Measurements from ENCODE around the gene SPATC1L. TPM values are rescaled to one million over a fixed set of nuclear protein-coding genes. Genes with fewer than 3 reads are reported as not detected.

The SPATC1L gene
- total RNA-seq, 2 donors from 2014 or later = 29.5 to 31.9 TPM

- Mint-ChIP-seq H3K4me3 (no peak overlapping the region), H3K36me3 (ENCODE audit: low read depth) (peaks cover 71% of the 10 kb centered on the region), H3K4me1 (peaks cover 7% of the 10 kb centered on the region), H3K27me3 (ENCODE audit: insufficient read depth) (no peaks in the 10 kb centered on the region), H3K9me3 (peaks cover 24% of the 10 kb centered on the region), H3K27ac (no peak overlapping the region)
- Histone ChIP-seq H3K9ac (ENCODE audit: extremely low read depth, low read length, poor library complexity, severe bottlenecking) (no peak overlapping the region), H3K4me1 (ENCODE audit: control insufficient read depth, insufficient read depth, low read length) (no peaks in the 10 kb centered on the region), H3K27ac (ENCODE audit: low read depth, low read length) (no peak overlapping the region), H3K4me3 (ENCODE audit: low read length) (no peak overlapping the region), H3K36me3 (ENCODE audit: control insufficient read depth, insufficient read depth, low read length) (peaks cover 78% of the 10 kb centered on the region), H3K9me3 (ENCODE audit: control insufficient read depth, low read length) (peaks cover 39% of the 10 kb centered on the region), H3K27me3 (ENCODE audit: control insufficient read depth, insufficient read depth, low read length, poor library complexity, severe bottlenecking) (no peaks in the 10 kb centered on the region)
- WGBS, 2 experiments (ENCODE audit: insufficient coverage in 1 of 2, insufficient read length in 1 of 2) = 96 to 97% methylated on average over 58 to 69 of the region's 69 CpGs
- no peak for DNase-seq
- no peak for TF ChIP-seq CTCF (conservative IDR thresholded peaks at IDR 0.05)
Observed at GRCh38 chr21:46111857-46112724, 72.2 kb downstream of the SPATC1L start.

- Histone ChIP-seq H3K27ac (ENCODE audit: low read depth, low read length) (no peak overlapping the region), H3K4me3 (ENCODE audit: low read length) (no peak overlapping the region), H3K9ac (ENCODE audit: extremely low read depth, low read length, poor library complexity, severe bottlenecking) (no peak overlapping the region), H3K4me1 (ENCODE audit: control insufficient read depth, insufficient read depth, low read length) (peaks cover 6% of the 10 kb centered on the region), H3K27me3 (ENCODE audit: control insufficient read depth, insufficient read depth, low read length, poor library complexity, severe bottlenecking) (no peaks in the 10 kb centered on the region), H3K9me3 (ENCODE audit: control insufficient read depth, low read length) (peaks cover 48% of the 10 kb centered on the region), H3K36me3 (ENCODE audit: control insufficient read depth, insufficient read depth, low read length) (peaks cover 77% of the 10 kb centered on the region)
- no peaks in the 10 kb centered on the region for H3K27me3 Mint-ChIP-seq (ENCODE audit: insufficient read depth)
- H3K27ac Mint-ChIP-seq = no peak overlapping the region
- DNase-seq = peak; percentile 35
- H3K36me3 Mint-ChIP-seq (ENCODE audit: low read depth) = peaks cover 69% of the 10 kb centered on the region
- peaks cover 9% of the 10 kb centered on the region for H3K4me1 Mint-ChIP-seq
- no peak overlapping the region for H3K4me3 Mint-ChIP-seq
- peaks cover 29% of the 10 kb centered on the region for H3K9me3 Mint-ChIP-seq
- no peak for TF ChIP-seq CTCF (conservative IDR thresholded peaks at IDR 0.05)
- WGBS, 2 experiments (ENCODE audit: insufficient coverage in 1 of 2, insufficient read length in 1 of 2) = 94 to 96% methylated on average over 7 to 11 of the region's 12 CpGs
Observed at GRCh38 chr21:46111193-46111571, 73.1 kb downstream of the SPATC1L start.

Other genes starting within 250 kb of the SPATC1L start
- 100 to 1,000 TPM; 232 to 407 TPM for gene COL6A1, start 202.7 kb downstream of the SPATC1L start, total RNA-seq
- 100 to 1,000 TPM; 259 to 377 TPM for gene COL6A2, start 86.3 kb downstream of the SPATC1L start, total RNA-seq
- gene FTCD, start 28.9 kb downstream of the SPATC1L start, total RNA-seq = 1 to 10 TPM; 3.5 to 4.6 TPM
- gene LSS, start 44.3 kb upstream of the SPATC1L start, total RNA-seq = 10 to 100 TPM; 56.7 to 85.2 TPM
- 100 to 1,000 TPM; 120 to 161 TPM for gene MCM3AP, start 101.2 kb upstream of the SPATC1L start, total RNA-seq
- gene YBEY, start 101.9 kb upstream of the SPATC1L start, total RNA-seq = 10 to 100 TPM; 19.6 to 23.3 TPM
- gene C21orf58, start 139.4 kb upstream of the SPATC1L start, total RNA-seq = 10 to 100 TPM; 19.6 to 37.4 TPM
- gene PCNT, start 139.7 kb upstream of the SPATC1L start, total RNA-seq = 10 to 100 TPM; 40.1 to 40.7 TPM